Motor neuron (in vitro differentiated cells): ENCODE measurements around the gene DYRK3. TPM values are rescaled to one million over a fixed set of nuclear protein-coding genes. Genes with fewer than 3 reads are reported as not detected.

Source experiments
- ATAC-seq, 8 experiments: fragments of 200-7000 bp; cut with Tn5 transposase; replicated peaks in 6 of 8; 2 replicates each; pipeline ENCODE4 v1.8.0; 2021; ENCODE audit warnings: mild to moderate bottlenecking in 8 of 8, moderate library complexity in 8 of 8
- H3K27ac ChIP-seq, 2 donors: fragments of 250-450 bp; sonication (Bioruptor Pico); 2 replicates each; pipeline ENCODE4 v1.9.0; 2021; ENCODE audit warnings: antibody characterized with exemption in 2 of 2, mild to moderate bottlenecking in 2 of 2, moderate library complexity in 1 of 2
- H3K4me1 ChIP-seq, 2 donors: fragments of 250-450 bp; sonication (Bioruptor Pico); replicated peaks in 1 of 2; 2 replicates each; pipeline ENCODE4 v1.6.1; 2021; ENCODE audit warnings: antibody characterized with exemption in 2 of 2, mild to moderate bottlenecking in 2 of 2, moderate library complexity in 1 of 2
- H3K4me3 ChIP-seq, 5 donors: fragments of 250-450 bp; sonication (Bioruptor Pico); 2 replicates each; pipeline ENCODE4 v1.9.0; 2021; ENCODE audit warnings: antibody characterized with exemption in 5 of 5, mild to moderate bottlenecking in 5 of 5, moderate library complexity in 4 of 5
- whole genome bisulfite sequencing, 10 experiments: fragments of 450-650 bp; shearing (Covaris generic); methylation state at CpG; one replicate each; pipeline ENCODE4 v1.0.0; 2022; 5-methylcytosine and 5-hydroxymethylcytosine counted together
- in situ Hi-C, 9 experiments: fragments of 400-800 bp; cut with MboI; loops; one replicate each; pipeline ENCODE4 v1.15.0; 2021; ENCODE audit warnings: low sequenced_read_pairs in 9 of 9, low pct_unique_long_range_greater_than_20kb in 2 of 9; ENCODE audit not compliant: unreplicated experiment in 9 of 9
- total RNA-seq, 8 experiments: library from RNA; unstranded; fragments of 300-600 nt; gene quantifications; 2 replicates each; pipeline versions ENCODE4 v1.2.3 to v1.2.4, GENCODE V29; 2022

The DYRK3 gene
- total RNA-seq, 8 experiments from 2014 or later, result 6.6 to 27.4 (median 19.4) TPM

GRCh38 chr1:206666031-206666561 is 30.8 kb downstream of the DYRK3 start:
- Histone ChIP-seq H3K4me3 (no peak overlapping the region), H3K4me1 (peaks cover 8 to 10% of the 10 kb centered on the region in 2 donors), H3K27ac (no peak overlapping the region)
- 89 to 100% (median 96%) methylated on average over 1 to 3 of the region's 3 CpGs for WGBS, 10 experiments
- in situ Hi-C loops, result loop anchor here in 1 of 9 experiments (10.0 kb wide), 1 partner anchor 51 kb away; the partner anchor contains the start of gene EIF2D
- ATAC-seq, result no peak

GRCh38 chr1:206666954-206667665 is 31.8 kb downstream of the DYRK3 start:
- 29 to 70% methylated on average over 1 to 5 of the region's 5 CpGs; no CpG with 5 or more reads in 8 of the 10 experiments for WGBS, 10 experiments
- Histone ChIP-seq H3K4me3 (no peak overlapping the region), H3K27ac (no peak overlapping the region), H3K4me1 (peaks cover 16 to 19% of the 10 kb centered on the region in 2 donors)
- in situ Hi-C loops, result loop anchor here in 1 of 9 experiments (10.0 kb wide), 1 partner anchor 52 kb away; the partner anchor contains the start of gene EIF2D
- peak in 3 of 8 experiments; percentile 48 to 84 (median 60) for ATAC-seq

GRCh38 chr1:206668351-206668750 is 33.0 kb downstream of the DYRK3 start:
- 0 to 89% (median 75%) methylated on average over 1 to 2 of the region's 2 CpGs; no CpG with 5 or more reads in 2 of the 10 experiments for WGBS, 10 experiments
- no peak for ATAC-seq
- Histone ChIP-seq H3K4me3 (no peak overlapping the region), H3K4me1 (peaks cover 28 to 32% of the 10 kb centered on the region in 2 donors), H3K27ac (no peak overlapping the region)
- in situ Hi-C loops, result loop anchor here in 1 of 9 experiments (10.0 kb wide), 1 partner anchor 54 kb away; the partner anchor contains the start of gene EIF2D

GRCh38 chr1:206668874-206669410 is 33.6 kb downstream of the DYRK3 start:
- in situ Hi-C loops, result loop anchor here in 1 of 9 experiments (10.0 kb wide), 1 partner anchor 54 kb away; the partner anchor contains the start of gene EIF2D

GRCh38 chr1:206672011-206672688 is 36.8 kb downstream of the DYRK3 start:
- Histone ChIP-seq H3K4me1 (peaks cover 27 to 33% of the 10 kb centered on the region in 2 donors), H3K27ac (peak overlapping the region in 1 of 2 donors; percentile 18), H3K4me3 (no peak overlapping the region)
- peak; percentile 25 to 78 (median 60) for ATAC-seq
- in situ Hi-C loops, result no loop called here
- 0 to 87% (median 28%) methylated on average over 1 to 8 of the region's 8 CpGs for WGBS, 10 experiments

More at GRCh38 chr1:206668874-206669410, 33.6 kb downstream of the DYRK3 start:
- ATAC-seq, result no peak
- 50 to 100% (median 92%) methylated on average over 1 to 6 of the region's 6 CpGs; no CpG with 5 or more reads in 1 of the 10 experiments for WGBS, 10 experiments
- Histone ChIP-seq H3K4me3 (no peak overlapping the region), H3K4me1 (peaks cover 30 to 34% of the 10 kb centered on the region in 2 donors), H3K27ac (no peak overlapping the region)

- Histone ChIP-seq H3K27ac (peak overlapping the region; percentile 33 to 74), H3K4me3 (no peak overlapping the region), H3K4me1 (peaks cover 27 to 31% of the 10 kb centered on the region in 2 donors)
- peak in 7 of 8 experiments; percentile 26 to 95 (median 72) for ATAC-seq
- WGBS, 10 experiments, result 0 to 38% (median 21%) methylated on average over 1 to 6 of the region's 6 CpGs
- in situ Hi-C loops, result no loop called here
Observed at GRCh38 chr1:206672844-206673758, 37.8 kb downstream of the DYRK3 start.

GRCh38 chr1:206674236-206674635 is 38.9 kb downstream of the DYRK3 start:
- 89 to 100% (median 95%) methylated on average over 1 to 3 of the region's 3 CpGs; no CpG with 5 or more reads in 2 of the 10 experiments for WGBS, 10 experiments
- Histone ChIP-seq H3K4me3 (no peak overlapping the region), H3K27ac (peak overlapping the region in 1 of 2 donors; percentile 33), H3K4me1 (peaks cover 27 to 31% of the 10 kb centered on the region in 2 donors)
- no peak for ATAC-seq
- in situ Hi-C loops, result no loop called here

- 100% methylated on average over 1 of the region's 1 CpG; no CpG with 5 or more reads in 9 of the 10 experiments for WGBS, 10 experiments
- ATAC-seq, result peak in 3 of 8 experiments; percentile 42 to 80 (median 54)
- H3K4me3 ChIP-seq, result no peak overlapping the region
- H3K4me1 ChIP-seq, result peaks cover 27 to 31% of the 10 kb centered on the region in 2 donors
- in situ Hi-C loops, result no loop called here
- H3K27ac ChIP-seq, result no peak overlapping the region
Observed at GRCh38 chr1:206674745-206675175, 39.4 kb downstream of the DYRK3 start.

- Histone ChIP-seq H3K27ac (no peak overlapping the region), H3K4me3 (no peak overlapping the region), H3K4me1 (peaks cover 26 to 27% of the 10 kb centered on the region in 2 donors)
- in situ Hi-C loops, result no loop called here
- 81 to 100% (median 100%) methylated on average over 1 to 2 of the region's 2 CpGs; no CpG with 5 or more reads in 1 of the 10 experiments for WGBS, 10 experiments
- ATAC-seq, result no peak
Observed at GRCh38 chr1:206676499-206676898, 41.2 kb downstream of the DYRK3 start.

- WGBS, 10 experiments, result 17 to 93% (median 39%) methylated on average over 1 to 3 of the region's 3 CpGs; no CpG with 5 or more reads in 3 of the 10 experiments
- ATAC-seq, result no peak
- Histone ChIP-seq H3K4me1 (peaks cover 6 to 7% of the 10 kb centered on the region in 2 donors), H3K4me3 (no peak overlapping the region), H3K27ac (no peak overlapping the region)
- in situ Hi-C loops, result no loop called here
Observed at GRCh38 chr1:206678490-206678889, 43.2 kb downstream of the DYRK3 start.

GRCh38 chr1:206679738-206680211 is 44.4 kb downstream of the DYRK3 start:
- in situ Hi-C loops, result no loop called here

More at GRCh38 chr1:206679738-206680211, 44.4 kb downstream of the DYRK3 start:
- Histone ChIP-seq H3K4me3 (no peak overlapping the region), H3K27ac (no peak overlapping the region), H3K4me1 (peaks cover 0 to 6% of the 10 kb centered on the region in 2 donors)
- no peak for ATAC-seq
- WGBS, 10 experiments, result 0 to 86% (median 50%) methylated on average over 1 to 5 of the region's 5 CpGs; no CpG with 5 or more reads in 2 of the 10 experiments
